BJ (cell line): ENCODE results near the gene ZNF878. TPM values are rescaled to one million over a fixed set of nuclear protein-coding genes. Genes with fewer than 3 reads are reported as not detected.
"Not testable (repeated sequence)": the region's sequence is repeated elsewhere in the genome, so short reads cannot be mapped to it uniquely, and the experiment has no call there.

Experiments
- CTCF ChIA-PET: fragments of 350-600 bp; formaldehyde crosslinking; extraction: SDS; loops from one replicate; lab custom pipeline; 2021; ENCODE audit warnings: antibody characterized with exemption, inconsistent platforms; lab: Yijun Ruan, JAX
- POLR2A ChIA-PET: fragments of 300-600 bp; sonication (Branson Sonifier 250); formaldehyde crosslinking; extraction: SDS; loops from one replicate; lab custom pipeline; 2021; ENCODE audit warnings: antibody characterized with exemption; lab: Charles Lee
- DNase-seq: peaks from one replicate; pipeline ENCODE4 v3.0.0-alpha.2; 2011; ENCODE audit warnings: low read depth
- H3K27me3 ChIP-seq: 2 replicates; pipeline ENCODE4 v1.6.0; 2011; ENCODE audit warnings: low read length; ENCODE audit not compliant: control insufficient read depth, insufficient read depth
- H3K36me3 ChIP-seq: 2 replicates; pipeline ENCODE4 v1.5.1; 2011; ENCODE audit warnings: low read length; ENCODE audit not compliant: control insufficient read depth, insufficient read depth
- H3K4me3 ChIP-seq: 2 replicates; pipeline ENCODE4 v1.5.1; 2011; ENCODE audit warnings: low read depth, mild to moderate bottlenecking, control low read depth, low read length
- CTCF ChIP-seq: IDR thresholded peaks from 2 replicates; pipeline ENCODE4 v1.5.1; 2011; ENCODE audit warnings: low read depth, mild to moderate bottlenecking, control low read depth, inconsistent platforms, low read length, moderate library complexity; ENCODE audit not compliant: insufficient read depth
- polyA plus RNA-seq: library from polyadenylated mRNA; depleted of rRNA; stranded (reverse); fragments of >200 nt; gene quantifications from 2 replicates; pipeline ENCODE4 v1.2.3, GENCODE V29; 2011

The ZNF878 gene
- polyA plus RNA-seq, 1 experiment, result not detected

DNA sequence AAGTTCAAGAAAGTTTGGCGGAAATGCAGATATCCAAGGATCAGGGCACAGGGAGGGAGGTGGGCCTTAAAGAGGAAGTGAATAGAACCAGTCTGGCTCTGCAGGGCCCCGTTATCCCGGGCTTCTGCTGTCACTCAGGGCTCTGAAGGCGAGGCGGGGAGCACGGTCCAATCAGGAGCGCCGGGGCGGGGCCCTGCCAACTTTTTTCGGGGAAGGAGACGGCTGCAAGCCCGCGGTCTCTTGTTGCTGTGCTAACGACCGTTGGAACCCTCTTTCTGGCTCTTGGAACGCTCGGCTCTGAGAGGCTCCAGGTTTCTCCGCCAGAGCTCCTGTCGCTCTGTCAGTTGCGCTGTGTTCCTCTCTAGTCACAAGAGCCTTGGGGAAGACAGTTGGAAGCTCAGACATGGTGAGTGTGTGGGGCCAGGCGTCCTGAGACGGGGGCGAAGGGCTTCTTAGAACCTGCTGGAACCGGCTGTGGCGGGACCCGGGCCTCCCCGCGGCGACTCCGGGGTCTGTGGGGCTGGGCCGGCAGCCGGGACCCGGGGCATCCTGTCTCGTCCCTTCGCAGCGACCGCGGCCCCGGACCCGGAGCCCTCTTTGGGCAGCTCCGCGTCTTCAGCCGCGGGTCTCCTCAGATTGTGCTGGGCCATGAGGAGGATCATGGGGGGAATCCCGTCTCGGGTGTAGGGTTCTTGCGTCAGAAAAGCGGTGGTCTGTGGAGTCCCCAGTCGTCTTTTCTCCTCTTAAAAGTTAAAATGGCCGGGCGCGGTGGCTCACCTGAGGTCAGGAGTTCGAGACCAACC, 39.5 kb upstream of the ZNF878 start:
- H3K36me3 ChIP-seq, result no peaks in the 10 kb centered on the region
- POLR2A ChIA-PET, result no interaction called here
- H3K27me3 ChIP-seq, result no peaks in the 10 kb centered on the region
- CTCF ChIA-PET, result interaction anchor here (0.5 to 2.8 kb wide), 6 partner anchors 10 to 169 kb away, joined by 3 to 14 read pairs (median 5); partner anchors contain the start of gene ZNF20
- H3K4me3 ChIP-seq, result peak overlapping the region; percentile 64
- no peak for TF ChIP-seq CTCF
- DNase-seq, result peak; percentile 47

DNA sequence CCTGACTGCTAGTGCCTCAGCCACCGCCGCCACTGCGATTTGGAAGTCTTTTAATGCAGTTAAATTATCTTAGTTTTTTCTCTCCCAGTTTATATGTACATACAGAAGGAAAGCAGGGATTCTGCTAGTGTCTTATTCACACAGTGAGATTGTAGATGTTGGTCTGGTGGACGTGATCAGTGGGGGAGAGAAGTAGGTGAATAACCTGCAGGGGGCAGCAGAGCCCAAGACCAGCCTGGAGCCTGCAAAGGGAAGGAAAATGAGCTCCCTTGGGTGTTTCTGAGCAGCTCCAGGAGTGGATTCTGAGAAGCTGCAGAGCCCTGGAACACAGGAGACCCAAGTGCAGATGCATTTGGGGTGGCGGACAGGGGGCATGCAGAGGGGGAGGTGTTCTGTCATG, 38.0 kb upstream of the ZNF878 start:
- peak; percentile 59 for TF ChIP-seq CTCF
- DNase-seq, result no peak
- H3K36me3 ChIP-seq, result no peaks in the 10 kb centered on the region
- no peak overlapping the region for H3K4me3 ChIP-seq
- CTCF ChIA-PET, result interaction anchor here (0.5 to 2.8 kb wide), 19 partner anchors 9 to 877 kb away, joined by 3 to 35 read pairs (median 3); partner anchors contain the start of genes ZNF20, ZNF44 and ZNF442
- POLR2A ChIA-PET, result interaction anchor here (0.6 kb wide), 1 partner anchor 1629 kb away, joined by 34 read pairs; no protein-coding TSS in a partner anchor
- H3K27me3 ChIP-seq, result no peaks in the 10 kb centered on the region

- no peak for TF ChIP-seq CTCF
- no peaks in the 10 kb centered on the region for H3K27me3 ChIP-seq
- H3K36me3 ChIP-seq, result no peaks in the 10 kb centered on the region
- DNase-seq, result no peak
- no peak overlapping the region for H3K4me3 ChIP-seq
- CTCF ChIA-PET, result no interaction called here
- POLR2A ChIA-PET, result no interaction called here
Measured at GRCh38 chr19:12085074-12085818, 32.5 kb upstream of the ZNF878 start.

- POLR2A ChIA-PET, H3K4me3 ChIP-seq, DNase-seq, H3K27me3 ChIP-seq, H3K36me3 ChIP-seq: not testable (repeated sequence)
- CTCF ChIA-PET, result interaction anchor here (0.6 kb wide), 1 partner anchor 150 kb away, joined by 4 read pairs; no protein-coding TSS in a partner anchor
Measured at GRCh38 chr19:12083336-12083735, 30.6 kb upstream of the ZNF878 start.

DNA sequence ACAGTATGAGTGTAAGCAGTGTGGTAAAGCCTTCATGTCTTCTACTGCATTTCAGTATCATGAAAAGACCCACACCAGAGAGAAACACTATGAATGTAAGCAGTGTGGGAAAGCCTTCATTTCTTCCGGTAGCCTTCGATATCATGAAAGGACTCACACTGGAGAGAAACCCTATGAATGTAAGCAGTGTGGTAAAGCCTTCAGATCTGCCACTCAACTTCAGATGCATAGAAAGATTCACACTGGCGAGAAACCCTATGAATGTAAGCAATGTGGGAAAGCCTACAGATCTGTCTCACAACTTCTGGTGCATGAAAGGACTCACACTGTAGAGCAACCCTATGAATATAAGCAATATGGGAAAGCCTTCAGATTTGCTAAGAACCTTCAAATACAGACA, 24.6 kb upstream of the ZNF878 start:
- no peak for DNase-seq
- Histone ChIP-seq H3K4me3 (no peak overlapping the region), H3K36me3 (peaks cover 18% of the 10 kb centered on the region), H3K27me3 (no peaks in the 10 kb centered on the region)
- POLR2A ChIA-PET, result no interaction called here
- CTCF ChIA-PET, result no interaction called here
- TF ChIP-seq CTCF, result no peak

- H3K4me3 ChIP-seq, POLR2A ChIA-PET, DNase-seq, H3K27me3 ChIP-seq, CTCF ChIA-PET: not testable (repeated sequence)
- peaks cover 18% of the 10 kb centered on the region for H3K36me3 ChIP-seq
Measured at GRCh38 chr19:12076331-12076730, 23.6 kb upstream of the ZNF878 start.
